GM19043 (cell line): ENCODE results near the gene CHST14.

ENCODE experiments used
- ATAC-seq: cut with Tn5 transposase; IDR thresholded peaks from one replicate; pipeline ENCODE4 v1.9.1; 2021; ENCODE audit warnings: low read depth; ENCODE audit not compliant: unreplicated experiment

Gene CHST14, protein sequence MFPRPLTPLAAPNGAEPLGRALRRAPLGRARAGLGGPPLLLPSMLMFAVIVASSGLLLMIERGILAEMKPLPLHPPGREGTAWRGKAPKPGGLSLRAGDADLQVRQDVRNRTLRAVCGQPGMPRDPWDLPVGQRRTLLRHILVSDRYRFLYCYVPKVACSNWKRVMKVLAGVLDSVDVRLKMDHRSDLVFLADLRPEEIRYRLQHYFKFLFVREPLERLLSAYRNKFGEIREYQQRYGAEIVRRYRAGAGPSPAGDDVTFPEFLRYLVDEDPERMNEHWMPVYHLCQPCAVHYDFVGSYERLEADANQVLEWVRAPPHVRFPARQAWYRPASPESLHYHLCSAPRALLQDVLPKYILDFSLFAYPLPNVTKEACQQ

GRCh38 chr15:40470423-40471104 is at the start of gene CHST14:
Gene CHST14, plus strand, starts transcription at chr15:40470984. Its CDS starts 230 bp downstream, at chr15:40471214.
- ATAC-seq: peak; percentile 63

- peak; percentile 64 for ATAC-seq
Measured at GRCh38 chr15:40421246-40422157, 49.3 kb upstream of the CHST14 start.

- ATAC-seq: no peak
Measured at GRCh38 chr15:40424483-40425115, 46.2 kb upstream of the CHST14 start.

DNA sequence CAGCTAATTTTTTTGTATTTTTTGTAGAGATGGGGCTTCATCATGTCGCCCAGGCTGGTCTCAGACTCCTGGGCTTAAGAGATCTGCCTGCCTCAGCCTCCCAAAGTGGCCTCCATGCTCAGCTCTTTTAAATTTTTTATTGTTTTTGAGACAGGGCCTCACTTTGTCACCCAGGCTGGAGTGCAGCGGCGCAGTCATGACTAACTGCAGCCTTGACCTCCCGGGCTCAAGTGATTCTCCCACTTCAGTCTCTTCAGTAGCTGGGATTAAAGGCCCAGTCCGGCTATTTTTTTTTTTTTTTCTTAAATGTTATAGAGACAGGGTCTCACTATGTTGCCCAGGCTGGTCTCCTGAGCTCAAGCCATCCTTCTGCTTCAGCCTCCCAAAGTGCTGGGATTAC is 45.1 kb upstream of the CHST14 start:
- ATAC-seq: no peak

DNA sequence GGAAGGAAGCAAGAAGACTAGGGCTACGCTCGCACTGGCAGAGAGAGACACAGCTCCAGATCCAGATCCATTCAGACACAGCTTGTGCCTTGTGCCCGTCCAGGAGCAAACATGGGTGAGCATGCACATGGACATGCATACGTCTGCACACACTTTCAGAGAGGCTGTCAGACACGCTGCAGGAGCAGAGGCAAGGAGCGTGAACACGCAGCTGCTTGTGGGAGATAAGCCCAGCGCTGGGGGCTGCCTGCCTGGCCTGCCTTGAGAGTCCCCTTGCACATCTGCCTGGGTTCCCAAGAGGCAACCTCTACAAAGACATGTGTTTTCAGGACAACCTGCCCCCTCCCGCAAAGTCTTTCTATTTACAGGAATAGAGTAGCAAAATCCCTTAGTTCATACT is 43.6 kb upstream of the CHST14 start:
- ATAC-seq: no peak

DNA sequence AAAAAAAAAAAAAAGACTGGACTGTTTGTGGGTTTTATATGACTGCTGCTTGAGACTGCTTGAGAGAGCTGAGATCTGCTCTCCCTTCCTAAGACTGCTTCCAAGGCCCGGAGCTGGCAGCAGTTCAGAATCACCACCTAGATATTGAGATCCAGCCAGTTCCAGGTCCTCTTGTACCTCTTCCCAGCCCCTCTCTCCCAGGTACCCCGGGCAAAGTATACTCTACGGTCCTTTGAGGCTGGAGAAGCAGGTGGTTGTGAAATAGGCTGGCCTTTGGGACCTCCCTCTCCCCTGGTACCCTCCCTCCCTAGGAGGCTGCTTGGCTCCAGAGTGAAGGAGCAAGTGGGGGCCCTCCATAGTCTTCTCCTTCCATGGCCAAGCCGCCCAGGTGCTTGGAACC is 42.6 kb upstream of the CHST14 start:
- no peak for ATAC-seq

DNA sequence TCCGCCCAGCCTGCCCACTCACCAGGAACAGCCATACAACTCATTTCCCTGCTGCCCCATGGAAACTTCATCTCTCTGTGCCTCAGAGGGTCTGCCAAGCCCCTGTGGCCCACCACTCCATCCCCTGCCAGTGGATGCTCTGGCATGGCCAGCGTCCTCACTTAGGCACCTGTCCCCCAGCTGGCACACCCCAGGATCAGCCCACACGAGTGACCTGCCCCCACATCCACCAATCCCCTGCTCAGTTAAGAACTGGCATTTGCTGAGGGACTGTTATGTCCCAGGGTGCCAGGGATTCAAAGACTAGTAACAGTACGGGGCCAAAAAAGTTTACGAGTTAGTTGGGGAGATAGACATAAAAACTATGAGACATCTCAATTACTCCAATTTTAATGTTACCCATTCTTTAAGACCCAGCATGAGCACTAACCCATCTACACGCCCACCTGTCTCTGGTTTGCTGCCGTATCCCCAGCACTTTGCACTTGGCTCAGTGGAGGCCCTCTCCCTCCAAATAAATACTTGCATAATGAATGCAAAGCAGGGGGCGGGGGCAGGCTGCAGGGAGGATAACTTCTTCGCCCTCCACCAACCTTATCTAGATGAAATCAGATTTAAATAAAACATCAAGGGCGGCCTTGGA is 41.6 kb upstream of the CHST14 start:
- ATAC-seq: no peak

DNA sequence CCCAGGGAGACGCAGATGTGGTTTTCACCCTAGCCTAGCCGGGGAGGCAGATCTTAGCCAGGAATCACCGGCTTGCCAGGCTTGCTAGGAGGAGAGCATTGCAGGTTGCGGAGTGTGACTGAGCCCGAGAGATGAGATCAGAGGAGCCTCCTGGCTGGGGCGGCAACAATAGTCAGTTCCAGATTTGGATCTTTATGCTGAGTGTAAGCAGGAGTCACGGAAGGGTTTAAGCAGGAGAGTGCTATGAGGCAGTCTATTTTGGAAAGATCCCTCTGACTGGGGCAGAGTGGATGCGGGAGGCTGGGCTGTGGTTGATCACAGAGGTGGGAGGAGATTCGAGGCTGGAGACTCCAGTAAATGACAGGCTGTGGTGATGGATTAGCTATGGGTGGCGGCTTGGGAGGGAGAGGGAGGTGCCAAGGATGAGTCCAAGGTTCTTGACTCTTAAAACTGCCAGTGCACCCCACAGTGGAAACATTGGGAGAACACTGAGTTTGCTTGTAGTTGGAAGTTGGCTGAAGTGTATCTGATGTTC is 40.4 kb upstream of the CHST14 start:
- ATAC-seq: no peak

- ATAC-seq: no peak
Measured at GRCh38 chr15:40435023-40435709, 35.6 kb upstream of the CHST14 start.

- ATAC-seq: no peak
Measured at GRCh38 chr15:40435710-40436089, 35.1 kb upstream of the CHST14 start.

- no peak for ATAC-seq
Measured at GRCh38 chr15:40436116-40436891, 34.5 kb upstream of the CHST14 start.

GRCh38 chr15:40436892-40437751 is 33.7 kb upstream of the CHST14 start:
- ATAC-seq: no peak

DNA sequence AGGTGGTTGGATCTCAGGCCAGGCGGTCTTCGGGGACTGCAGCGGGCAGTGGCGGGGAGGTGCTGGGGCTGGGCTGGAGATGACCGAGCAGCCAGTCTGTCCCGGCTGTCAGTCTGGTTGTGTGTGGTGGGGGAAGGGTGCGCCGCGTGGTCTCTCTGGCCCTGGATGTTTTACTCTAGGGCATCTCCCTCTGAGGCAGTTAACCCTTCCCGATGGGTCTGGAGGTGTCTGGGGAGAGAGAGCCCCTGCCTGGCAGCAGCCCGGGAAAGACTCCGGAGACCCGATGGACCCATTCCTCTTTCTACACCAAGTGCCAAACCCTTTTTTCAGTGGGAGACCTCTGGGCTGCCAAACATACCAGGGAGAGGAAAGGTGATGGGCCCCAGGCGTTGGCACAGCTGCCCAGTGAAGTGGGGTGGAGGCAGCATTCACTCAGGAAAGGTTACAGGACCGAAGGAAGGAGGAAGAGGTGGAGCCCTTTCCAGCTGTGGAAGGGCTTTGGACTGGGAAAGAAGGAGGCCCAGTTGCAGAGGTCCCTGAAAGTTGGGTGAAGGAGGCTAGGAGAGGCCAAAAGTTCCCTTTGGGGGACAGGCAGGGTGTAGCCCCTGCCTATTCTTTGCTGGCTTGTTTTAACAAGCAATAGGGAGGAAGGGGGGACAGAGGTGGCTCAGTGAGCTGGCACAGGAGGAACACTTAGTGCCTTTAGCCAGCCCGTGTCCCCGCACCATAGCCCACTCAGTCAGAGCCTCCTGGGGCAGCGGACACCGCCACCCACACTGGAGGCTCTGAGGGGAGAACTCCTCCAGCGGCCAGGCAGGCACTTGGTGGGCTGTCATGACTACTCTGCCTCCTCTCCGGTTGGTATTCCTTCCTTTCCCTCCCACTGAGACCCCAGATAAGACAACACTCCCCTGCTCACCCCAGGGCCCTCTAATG is 32.8 kb upstream of the CHST14 start:
- ATAC-seq: no peak

GRCh38 chr15:40438712-40439111 is 32.1 kb upstream of the CHST14 start:
- ATAC-seq: no peak

GRCh38 chr15:40439461-40439959 is 31.3 kb upstream of the CHST14 start:
- no peak for ATAC-seq

DNA sequence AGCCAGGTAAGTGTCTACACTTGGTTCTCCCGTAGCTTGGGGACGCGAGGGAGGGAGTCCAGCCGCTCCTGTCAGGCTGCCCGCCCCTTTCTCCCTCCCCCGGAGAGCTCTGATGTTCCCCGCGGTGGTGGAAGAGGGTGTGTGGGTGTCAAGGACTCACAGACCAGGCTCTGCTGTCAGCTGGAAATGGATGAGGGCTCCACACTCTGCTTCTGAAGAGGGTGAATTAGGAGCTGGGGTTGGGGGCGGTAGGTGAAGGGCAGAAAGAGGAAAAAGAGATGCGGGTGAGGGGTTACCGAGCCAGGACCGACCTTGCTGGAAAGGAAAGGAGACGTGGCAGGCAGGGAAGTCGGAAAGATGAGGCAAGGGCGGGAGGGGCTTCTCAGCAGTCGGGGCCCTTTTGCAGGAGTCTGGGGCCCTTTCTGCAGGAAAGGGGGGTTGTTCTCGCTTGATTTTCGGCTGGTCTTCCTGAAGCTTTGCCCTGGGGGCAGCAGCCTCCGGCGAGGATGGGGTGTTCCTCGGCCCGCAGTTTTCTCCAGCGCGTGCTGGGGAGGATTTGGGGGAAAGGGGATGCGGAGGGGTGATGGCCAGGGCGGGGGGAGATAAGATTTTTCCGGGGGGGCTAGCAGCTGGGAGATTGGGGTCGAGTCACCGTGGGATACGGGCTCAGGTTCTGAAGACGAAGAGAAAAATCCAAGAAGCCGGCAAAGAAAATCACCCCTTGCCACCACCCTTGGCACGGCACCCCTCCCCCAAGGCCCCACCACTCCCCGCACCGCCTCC is 30.6 kb upstream of the CHST14 start:
- no peak for ATAC-seq
